Breast epithelium (tissue), 3 donors: Measurements from ENCODE around the gene PPP1R15B.

Experiments used
- CTCF ChIP-seq, 3 donors: fragments of 450-650 bp; IDR thresholded peaks; one replicate each; pipeline ENCODE4 v1.5.1; 2016 to 2017; ENCODE audit warnings: antibody characterized with exemption in 3 of 3, mild to moderate bottlenecking in 3 of 3, moderate library complexity in 3 of 3
- POLR2A ChIP-seq: fragments of 450-650 bp; IDR thresholded peaks from one replicate; pipeline ENCODE4 v1.6.1; 2016; ENCODE audit warnings: antibody characterized with exemption, mild to moderate bottlenecking, moderate library complexity
- POLR2AphosphoS5 ChIP-seq, 3 donors: sonication (generic); formaldehyde crosslinking; IDR thresholded peaks; one replicate each; pipeline ENCODE4 v1.6.1; 2017; ENCODE audit warnings: antibody characterized with exemption in 3 of 3

- peak in 2 of 3 donors; percentile 58 to 59 for TF ChIP-seq CTCF (IDR thresholded peaks at IDR 0.05)
- no peak for TF ChIP-seq POLR2AphosphoS5 (IDR thresholded peaks at IDR 0.05)
- TF ChIP-seq POLR2A = no peak
These were observed 34.9 kb upstream of the PPP1R15B start for GRCh38 chr1:204446413-204447111.
